Mesothelial cell of epicardium (in vitro differentiated cells): ENCODE measurements around the gene XPO5. TPM values are rescaled to one million over a fixed set of nuclear protein-coding genes. Genes with fewer than 3 reads are reported as not detected.

Experiments used
- DNase-seq, 2 experiments: peaks; one replicate each; pipeline ENCODE4 v3.0.0; 2021; ENCODE audit warnings: low spot score in 2 of 2; ENCODE audit not compliant: unreplicated experiment in 2 of 2
- H3K27ac Mint-ChIP-seq: 2 replicates; pipeline ENCODE4 v1.8.0; 2021; ENCODE audit warnings: mixed read lengths
- H3K27me3 Mint-ChIP-seq: 2 replicates; pipeline ENCODE4 v1.8.0; 2021; ENCODE audit warnings: low read depth, mixed read lengths
- H3K36me3 Mint-ChIP-seq: 2 replicates; pipeline ENCODE4 v1.8.0; 2021; ENCODE audit warnings: mixed read lengths
- H3K4me1 Mint-ChIP-seq: 2 replicates; pipeline ENCODE4 v1.8.0; 2021; ENCODE audit warnings: mixed read lengths
- H3K4me3 Mint-ChIP-seq: 2 replicates; pipeline ENCODE4 v1.8.0; 2021; ENCODE audit warnings: mild to moderate bottlenecking, moderate library complexity, mixed read lengths
- H3K9me3 Mint-ChIP-seq: 2 replicates; pipeline ENCODE4 v1.8.0; 2021; ENCODE audit warnings: mixed read lengths
- CTCF ChIP-seq: fragments of 200-600 bp; sonication (generic); IDR thresholded peaks from one replicate; pipeline ENCODE4 v1.5.0; 2021; ENCODE audit warnings: antibody characterized with exemption; ENCODE audit not compliant: unreplicated experiment
- total RNA-seq: library from RNA; stranded (reverse); gene quantifications from 3 replicates; pipeline ENCODE4 v1.2.1, GENCODE V29; 2021

XPO5 gene
- total RNA-seq, 1 donor from 2014 or later: 58.1 TPM

GRCh38 chr6:43621836-43622180, 46.0 kb upstream of the XPO5 start:
- no peak for DNase-seq
- Mint-ChIP-seq H3K27me3 (no peaks in the 10 kb centered on the region), H3K9me3 (no peaks in the 10 kb centered on the region), H3K36me3 (peaks cover 34% of the 10 kb centered on the region), H3K4me3 (no peak overlapping the region), H3K27ac (no peak overlapping the region), H3K4me1 (peaks cover under 1% of the 10 kb centered on the region)
- no peak for TF ChIP-seq CTCF

DNA sequence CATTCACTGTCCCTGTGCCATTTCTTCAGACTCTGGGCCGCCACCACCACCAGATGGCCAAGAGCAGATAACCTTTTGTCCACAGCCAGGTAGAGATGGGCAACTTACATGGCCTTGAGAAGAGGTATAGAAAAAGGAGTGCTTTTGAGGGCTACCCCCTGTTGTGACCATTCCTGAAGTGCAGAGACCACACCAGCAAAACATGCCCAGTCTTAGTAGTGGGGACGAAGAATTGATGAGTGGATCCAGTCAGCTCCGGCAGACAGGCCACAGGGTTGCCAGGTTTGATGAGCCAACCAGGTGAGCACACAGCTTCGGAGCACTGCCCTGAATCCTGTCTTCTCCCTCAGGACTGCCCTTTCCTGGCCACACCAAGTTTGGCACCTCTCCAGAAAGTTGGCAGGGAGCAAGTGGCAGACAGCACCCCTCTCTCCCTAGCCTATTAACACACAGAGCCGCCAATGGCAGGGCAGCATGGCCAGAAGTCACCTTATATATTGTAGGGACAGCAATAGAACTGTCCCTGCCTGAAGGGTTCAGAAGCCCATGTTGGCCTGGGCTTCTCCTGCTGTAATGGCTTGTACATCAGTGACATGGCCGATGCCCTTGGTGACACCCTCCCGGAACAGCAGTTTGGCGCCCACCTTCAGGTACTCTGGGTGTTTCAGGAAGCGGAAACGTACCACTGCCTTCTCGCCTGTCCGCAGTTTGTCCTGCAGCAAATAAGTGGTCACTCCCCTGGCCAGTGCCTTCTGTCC, 45.4 kb upstream of the XPO5 start:
- Mint-ChIP-seq H3K4me3 (no peak overlapping the region), H3K9me3 (no peaks in the 10 kb centered on the region), H3K27ac (no peak overlapping the region), H3K27me3 (no peaks in the 10 kb centered on the region), H3K36me3 (peaks cover 32% of the 10 kb centered on the region), H3K4me1 (no peaks in the 10 kb centered on the region)
- no peak for DNase-seq
- TF ChIP-seq CTCF: no peak

GRCh38 chr6:43616725-43617472, 41.1 kb upstream of the XPO5 start:
- Mint-ChIP-seq H3K27ac (no peak overlapping the region), H3K4me1 (no peaks in the 10 kb centered on the region), H3K27me3 (no peaks in the 10 kb centered on the region), H3K4me3 (no peak overlapping the region), H3K36me3 (peaks cover 16% of the 10 kb centered on the region), H3K9me3 (no peaks in the 10 kb centered on the region)
- DNase-seq: no peak
- no peak for TF ChIP-seq CTCF

DNA sequence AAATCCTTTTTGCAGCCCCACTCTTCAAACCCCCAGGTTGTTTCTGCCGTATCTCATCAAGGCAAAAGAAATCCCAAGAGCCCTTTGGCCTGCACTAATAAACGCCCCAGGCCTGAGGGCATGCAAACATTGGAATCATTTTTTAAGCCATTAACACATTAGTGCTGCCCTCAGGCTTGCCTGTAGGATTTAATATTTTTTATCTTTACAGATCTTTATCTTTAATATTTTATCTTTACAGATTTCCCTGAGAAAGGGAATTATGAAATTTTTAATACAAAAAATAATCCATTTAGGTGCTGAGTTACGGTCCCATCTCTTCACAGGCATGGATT, 38.5 kb upstream of the XPO5 start:
- Mint-ChIP-seq H3K4me3 (no peak overlapping the region), H3K4me1 (no peaks in the 10 kb centered on the region), H3K27me3 (no peaks in the 10 kb centered on the region), H3K9me3 (no peaks in the 10 kb centered on the region), H3K36me3 (peaks cover 8% of the 10 kb centered on the region), H3K27ac (no peak overlapping the region)
- no peak for DNase-seq
- no peak for TF ChIP-seq CTCF

DNA sequence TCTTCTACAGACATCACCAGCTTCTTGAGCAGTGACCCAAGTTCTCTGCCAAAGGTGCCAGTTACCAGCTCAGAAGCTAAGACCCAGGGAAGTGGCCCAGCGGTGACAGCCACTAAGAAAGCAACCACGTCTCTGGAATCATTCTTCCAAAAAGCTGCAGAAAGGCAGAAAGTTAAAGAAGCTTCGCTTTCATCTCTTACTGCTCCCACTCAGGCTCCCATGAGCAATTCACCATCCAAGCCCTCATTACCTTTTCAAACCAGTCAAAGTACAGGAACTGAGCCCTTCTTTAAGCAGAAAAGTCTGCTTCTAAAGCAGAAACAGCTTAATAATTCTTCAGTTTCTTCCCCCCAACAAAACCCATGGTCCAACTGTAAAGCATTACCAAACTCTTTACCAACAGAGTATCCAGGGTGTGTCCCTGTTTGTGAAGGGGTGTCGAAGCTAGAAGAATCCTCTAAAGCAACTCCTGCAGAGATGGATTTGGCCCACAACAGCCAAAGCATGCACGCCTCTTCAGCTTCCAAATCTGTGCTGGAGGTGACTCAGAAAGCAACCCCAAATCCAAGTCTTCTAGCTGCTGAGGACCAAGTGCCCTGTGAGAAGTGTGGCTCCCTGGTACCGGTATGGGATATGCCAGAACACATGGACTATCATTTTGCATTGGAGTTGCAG, 38.0 kb upstream of the XPO5 start:
- H3K36me3 Mint-ChIP-seq: peaks cover 8% of the 10 kb centered on the region
- no peaks in the 10 kb centered on the region for H3K4me1 Mint-ChIP-seq
- no peaks in the 10 kb centered on the region for H3K27me3 Mint-ChIP-seq
- H3K4me3 Mint-ChIP-seq: no peak overlapping the region
- no peak for TF ChIP-seq CTCF
- H3K9me3 Mint-ChIP-seq: no peaks in the 10 kb centered on the region
- H3K27ac Mint-ChIP-seq: no peak overlapping the region
- DNase-seq: no peak
